NOMO-1 (cell line): Measurements from ENCODE around the gene AIF1L.
"Not testable (repeated sequence)": the region's sequence is repeated elsewhere in the genome, so short reads cannot be mapped to it uniquely, and the experiment has no call there.

ENCODE experiments used
- DNase-seq, 2 experiments: peaks; one replicate each; lab custom pipeline; 2025; ENCODE audit not compliant: unreplicated experiment in 2 of 2; lab: John Stamatoyannopoulos, UW

The AIF1L gene

DNA sequence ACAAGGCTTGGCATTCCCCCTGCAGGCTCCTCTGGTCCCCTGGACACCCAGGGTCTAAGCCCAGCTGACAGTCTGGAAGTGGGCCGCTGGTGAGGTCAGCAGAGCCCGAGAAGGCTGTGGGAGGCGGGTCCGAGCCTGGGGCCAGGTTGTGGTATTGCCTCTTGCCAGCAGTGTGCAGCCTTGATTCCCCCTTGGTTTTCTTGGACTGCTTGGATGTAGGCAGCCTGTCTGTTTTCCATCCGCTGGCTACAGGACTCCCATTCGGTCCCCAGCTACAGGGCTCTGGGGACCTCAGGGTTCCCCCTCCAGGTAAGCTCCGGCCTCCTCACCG lies 1.6 kb downstream of the AIF1L start:
- DNase-seq = no peak

DNA sequence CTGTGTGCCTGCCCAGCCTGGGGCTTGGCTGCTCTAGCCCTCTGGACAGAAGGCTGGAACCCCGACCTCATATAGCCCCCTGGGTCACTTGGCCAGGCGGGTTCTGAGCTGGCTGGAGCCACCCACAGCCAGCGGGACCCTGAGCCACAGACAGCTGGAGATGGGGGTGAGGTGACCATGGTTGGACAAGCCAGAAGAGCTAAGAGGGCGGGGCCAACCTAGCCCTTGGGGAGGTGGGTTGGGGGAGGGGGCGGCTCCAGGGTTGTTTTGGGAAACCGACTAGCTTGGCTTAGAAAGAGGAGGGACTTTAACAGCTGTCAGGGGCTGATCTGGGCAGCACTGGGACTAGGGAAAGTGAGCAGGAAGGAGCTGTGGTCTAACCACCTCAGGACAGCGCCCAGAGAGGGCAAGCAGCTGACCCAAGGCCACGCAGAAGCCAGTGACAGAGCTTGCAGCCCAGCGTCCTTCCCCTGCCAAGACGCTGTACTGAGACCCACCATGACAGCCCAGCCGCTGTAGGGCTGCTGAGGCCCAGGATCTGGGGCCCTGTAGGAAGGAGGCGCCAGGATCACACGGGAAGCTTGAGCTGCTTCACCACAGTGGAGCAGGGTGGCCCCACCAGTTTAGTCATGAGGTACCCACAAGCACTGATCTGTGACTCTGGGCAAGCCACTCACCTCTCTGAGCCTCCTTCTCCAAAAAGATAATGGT lies 2.2 kb downstream of the AIF1L start:
- no peak for DNase-seq

DNA sequence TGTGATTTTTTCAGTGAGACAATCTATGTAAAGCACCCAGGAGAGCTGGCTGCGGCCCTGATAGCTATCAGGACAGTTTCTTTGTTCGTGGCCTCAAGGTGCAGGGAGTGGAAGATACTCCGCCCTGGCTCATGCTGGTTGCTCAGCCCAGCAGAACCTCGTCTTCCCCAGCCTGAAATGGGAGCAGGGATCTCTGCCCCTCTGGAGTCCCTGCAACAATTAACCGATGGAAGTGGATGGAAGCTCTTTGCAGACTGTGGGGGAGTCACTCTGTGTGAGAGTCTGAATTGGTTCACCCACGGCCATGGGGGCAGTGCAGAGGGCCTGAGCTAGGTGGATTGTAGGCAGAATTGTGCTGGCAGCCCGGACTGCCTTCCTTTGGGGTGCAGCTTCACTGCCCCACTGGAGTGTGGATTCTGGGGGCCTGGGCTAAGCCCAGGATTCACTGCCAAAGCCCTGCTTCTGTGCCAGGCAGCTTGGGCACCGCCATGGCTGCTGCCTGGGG lies 2.8 kb downstream of the AIF1L start:
- DNase-seq = no peak

DNA sequence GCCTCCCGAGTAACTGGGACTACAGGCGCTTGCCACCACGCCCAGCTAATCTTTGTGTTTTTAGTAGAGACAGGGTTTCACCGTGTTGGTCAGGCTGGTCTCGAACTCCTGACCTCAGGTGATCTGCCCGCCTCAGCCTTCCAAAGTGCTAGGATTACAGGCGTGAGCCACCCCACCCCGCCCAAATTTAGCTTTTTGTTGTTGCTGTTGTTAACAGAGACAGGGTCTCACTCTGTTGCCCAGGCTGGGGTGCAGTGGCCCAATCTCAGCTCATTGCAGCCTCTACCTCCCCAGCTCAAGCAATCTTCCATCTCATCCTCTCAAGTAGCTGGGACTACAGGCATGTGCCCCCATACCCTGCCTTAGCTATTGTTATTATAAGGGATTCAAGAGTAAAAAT lies 3.5 kb downstream of the AIF1L start:
- not testable (repeated sequence) for DNase-seq

DNA sequence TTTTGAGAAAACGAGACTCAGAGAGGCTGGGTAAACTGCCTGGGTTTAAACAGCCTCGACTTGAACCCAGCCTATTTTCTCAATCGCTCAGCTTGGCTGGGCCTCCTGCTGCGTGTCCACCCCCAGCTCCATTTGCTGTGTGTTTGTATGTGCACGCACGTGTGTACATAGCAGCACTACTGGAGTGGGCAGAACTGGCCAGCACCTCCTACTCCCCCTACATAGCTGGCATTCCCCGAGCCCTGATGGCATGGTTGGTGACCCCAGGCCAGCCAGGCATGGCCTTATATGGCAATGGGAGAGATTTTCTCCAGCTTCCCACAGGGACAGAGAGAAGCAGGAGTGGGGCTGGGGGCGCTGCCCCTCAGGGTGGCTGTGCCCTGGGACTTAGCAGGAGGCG lies 4.1 kb downstream of the AIF1L start:
- no peak for DNase-seq

DNA sequence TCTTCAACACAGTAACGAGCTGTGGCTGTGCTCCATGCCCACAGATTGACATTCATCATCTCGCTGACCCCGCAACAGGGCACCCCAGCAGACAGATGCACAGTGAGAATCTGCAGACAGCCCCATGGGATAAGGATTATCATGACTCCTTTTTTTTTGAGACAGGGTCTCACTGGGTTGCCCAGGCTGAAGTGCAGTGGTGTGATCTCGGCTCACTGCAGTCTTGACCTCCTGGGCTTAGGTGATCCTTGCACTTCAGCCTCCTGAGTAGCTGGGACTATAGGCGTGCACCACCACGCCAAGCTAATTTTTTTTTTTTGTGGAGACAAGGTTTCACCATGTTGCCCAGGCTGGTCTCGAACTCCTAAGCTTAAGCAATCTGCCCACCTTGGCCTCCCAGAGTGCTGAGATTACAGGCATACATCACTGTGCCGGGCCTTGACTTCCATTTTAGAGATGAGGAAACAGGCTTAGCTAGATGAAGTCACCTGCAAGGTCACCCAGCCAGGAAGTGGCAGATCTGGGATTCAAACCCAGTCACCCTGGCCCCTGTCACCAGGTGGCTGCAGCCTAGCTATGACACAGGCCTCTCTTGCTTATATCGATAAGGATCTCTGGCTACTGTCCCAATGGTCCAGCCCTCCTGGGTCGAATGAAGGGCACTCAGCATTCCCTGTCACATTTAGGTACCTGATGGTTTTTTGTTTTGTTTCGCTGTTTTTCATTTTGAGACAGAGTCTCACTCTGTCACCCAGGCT lies 5.1 kb downstream of the AIF1L start:
- no peak for DNase-seq

DNA sequence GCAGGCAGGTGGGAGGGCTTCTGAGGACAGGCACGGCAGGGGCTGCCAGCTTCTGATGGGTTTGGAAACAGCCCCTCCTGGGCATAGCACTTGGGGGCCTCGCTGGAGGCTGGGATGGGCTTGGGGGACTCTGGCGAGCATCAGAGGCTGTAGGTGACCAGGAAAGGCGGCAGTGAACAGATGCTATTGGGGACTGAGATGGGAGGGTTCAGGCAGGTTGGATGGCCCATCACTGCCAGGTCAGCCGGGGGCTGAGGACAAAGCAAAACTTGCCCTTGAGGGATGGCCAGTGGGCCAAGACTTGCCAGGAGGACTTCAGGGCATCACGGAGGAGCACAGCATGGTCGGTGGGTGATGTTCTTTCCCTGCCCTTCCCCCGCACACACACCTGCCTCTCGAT lies 6.7 kb downstream of the AIF1L start:
- no peak for DNase-seq

DNA sequence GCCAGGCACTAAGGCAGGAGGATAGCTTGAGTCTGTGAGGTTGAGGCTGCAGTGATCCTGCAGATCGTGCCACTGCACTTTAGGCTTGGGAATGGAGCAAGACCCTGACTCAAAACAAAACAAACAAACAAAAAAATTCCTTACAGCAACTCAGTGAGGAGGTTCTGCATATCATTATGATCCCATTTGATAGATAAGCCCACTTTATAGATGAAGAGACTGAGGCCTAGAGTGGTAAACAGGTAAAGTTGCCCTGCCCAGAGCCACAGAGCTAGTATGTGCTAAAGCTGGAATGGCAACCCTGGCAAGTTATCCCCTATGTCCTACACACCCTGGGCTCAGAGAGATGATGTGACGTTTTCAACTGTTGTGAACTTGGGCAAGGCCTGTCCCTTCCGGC lies 7.2 kb downstream of the AIF1L start:
- no peak for DNase-seq

DNA sequence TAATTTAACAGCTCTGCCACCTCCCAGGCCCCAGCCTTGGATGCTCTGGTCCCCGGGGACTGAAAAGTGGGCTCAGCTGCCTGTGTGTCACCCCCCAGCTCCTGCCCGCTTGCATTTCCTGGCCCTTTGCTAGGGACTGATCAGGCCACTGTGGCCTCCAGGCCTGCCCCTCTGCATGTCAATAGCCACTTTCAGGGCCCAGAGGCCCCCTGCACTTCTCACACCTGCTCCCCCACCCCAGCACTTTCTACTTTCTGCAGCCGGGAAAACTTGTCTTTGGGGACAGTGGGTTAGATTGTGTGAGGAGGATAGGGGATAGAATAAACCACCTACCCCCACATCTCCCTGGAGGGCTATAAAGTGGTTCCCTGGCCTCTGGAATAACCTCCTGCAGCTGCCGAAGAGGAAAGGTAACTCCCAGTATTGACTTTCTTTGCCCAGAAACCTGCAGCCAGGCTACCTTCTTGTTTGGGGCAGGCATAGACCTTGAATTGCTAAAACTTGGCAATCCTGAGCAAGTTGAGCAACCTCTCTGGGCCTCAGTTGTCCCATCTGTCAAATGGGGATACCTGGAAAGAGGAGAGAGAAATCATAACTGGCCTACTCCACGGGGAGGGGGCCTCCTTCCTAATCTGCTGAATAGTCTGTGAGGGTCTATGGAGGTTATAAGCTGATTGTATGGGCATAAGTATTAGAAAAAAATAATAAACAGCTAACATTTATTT lies 7.8 kb downstream of the AIF1L start:
- DNase-seq = no peak

DNA sequence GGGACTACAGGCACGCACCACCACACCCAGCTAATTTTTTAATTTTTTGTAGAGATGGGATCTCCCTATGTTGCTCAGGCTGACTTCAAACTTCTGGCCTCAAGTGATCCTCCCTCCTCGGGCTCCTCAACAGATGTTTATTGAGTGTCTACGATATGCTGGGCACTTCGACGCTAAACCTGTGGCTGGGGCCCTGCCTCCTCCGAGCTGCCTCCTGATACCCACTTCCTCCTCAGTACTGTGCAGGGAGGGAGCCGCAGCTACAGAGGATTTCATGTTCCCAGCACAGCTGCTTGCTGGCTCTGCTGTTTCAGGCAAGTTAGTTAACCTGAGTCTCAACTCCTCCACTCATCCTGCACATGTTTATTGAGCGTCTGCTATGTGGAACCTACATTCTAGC lies 9.6 kb downstream of the AIF1L start:
- no peak for DNase-seq

DNA sequence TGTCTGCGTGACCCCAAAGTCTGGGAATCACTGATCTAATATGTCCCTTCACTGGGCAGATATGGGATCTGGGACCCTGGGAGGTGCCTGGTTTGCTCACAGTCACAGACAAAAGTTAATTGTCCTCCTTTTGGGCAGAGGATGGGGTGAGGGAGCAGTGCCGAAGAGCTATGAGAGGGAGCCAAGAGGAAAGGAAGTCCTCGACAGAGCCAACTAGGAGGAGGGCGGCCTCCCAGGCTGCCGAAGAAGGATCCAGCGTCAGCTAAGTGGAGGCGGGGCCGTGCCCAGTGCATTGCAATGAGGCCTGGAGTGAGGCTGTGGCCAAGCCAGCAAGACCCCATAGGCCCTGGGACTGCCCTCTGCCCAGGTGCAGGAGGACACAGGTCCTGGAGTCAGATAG lies 11.4 kb downstream of the AIF1L start:
- DNase-seq = no peak

DNA sequence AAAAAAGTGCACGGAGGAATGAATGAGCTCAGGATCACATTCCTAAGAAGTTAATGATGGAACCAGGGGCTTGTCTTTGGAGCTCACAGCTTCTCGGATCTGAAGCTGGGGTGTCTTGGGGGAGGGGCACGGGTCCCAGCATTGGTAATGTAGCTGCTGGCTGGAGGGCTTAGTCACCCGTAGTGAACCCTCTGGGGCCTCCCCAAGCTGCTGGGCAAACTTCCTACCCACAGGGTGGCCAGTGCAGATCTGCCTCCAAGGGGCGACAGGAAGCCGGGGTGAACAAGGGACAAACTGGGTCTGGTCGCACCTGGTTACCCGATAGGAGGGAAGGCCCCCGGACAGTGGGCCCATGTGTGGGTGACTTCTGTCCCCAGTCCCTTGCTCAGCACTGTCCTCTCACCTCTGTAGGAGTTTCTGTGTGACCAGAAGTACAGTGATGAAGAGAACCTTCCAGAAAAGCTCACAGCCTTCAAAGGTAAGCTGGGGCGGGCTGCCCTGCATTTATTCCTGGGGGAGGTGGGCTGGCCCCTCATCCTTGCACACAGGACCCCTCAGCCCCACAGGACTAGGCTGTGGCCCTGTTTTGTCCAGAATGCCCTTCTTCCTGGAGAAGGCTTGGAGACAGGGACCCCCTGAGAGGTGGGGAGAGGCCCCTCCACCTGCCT lies 15.0 kb downstream of the AIF1L start:
- no peak for DNase-seq

DNA sequence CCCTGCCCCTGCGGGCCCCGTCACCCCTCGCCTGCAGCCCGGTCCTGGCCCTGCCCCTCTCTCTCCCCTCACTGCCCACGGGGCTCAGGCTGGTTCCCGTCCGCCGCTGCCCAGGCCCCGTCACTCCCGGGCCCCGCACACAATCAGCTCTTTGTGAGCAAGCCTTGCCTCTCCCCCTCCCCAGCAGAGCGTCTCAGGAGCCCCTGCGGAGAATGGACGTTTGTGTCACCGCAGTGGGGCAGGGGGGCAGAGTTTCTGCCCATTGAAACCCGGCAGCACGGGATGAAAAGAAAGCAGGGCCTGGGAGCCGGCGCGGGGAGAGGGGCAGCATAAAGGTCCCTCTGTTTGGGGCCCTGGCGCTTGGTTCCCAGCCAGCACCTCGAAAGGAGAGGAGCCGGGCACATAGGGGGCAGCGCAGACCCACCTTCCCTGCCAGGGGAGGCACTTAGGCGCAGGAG lies 15.6 kb downstream of the AIF1L start:
- no peak for DNase-seq

DNA sequence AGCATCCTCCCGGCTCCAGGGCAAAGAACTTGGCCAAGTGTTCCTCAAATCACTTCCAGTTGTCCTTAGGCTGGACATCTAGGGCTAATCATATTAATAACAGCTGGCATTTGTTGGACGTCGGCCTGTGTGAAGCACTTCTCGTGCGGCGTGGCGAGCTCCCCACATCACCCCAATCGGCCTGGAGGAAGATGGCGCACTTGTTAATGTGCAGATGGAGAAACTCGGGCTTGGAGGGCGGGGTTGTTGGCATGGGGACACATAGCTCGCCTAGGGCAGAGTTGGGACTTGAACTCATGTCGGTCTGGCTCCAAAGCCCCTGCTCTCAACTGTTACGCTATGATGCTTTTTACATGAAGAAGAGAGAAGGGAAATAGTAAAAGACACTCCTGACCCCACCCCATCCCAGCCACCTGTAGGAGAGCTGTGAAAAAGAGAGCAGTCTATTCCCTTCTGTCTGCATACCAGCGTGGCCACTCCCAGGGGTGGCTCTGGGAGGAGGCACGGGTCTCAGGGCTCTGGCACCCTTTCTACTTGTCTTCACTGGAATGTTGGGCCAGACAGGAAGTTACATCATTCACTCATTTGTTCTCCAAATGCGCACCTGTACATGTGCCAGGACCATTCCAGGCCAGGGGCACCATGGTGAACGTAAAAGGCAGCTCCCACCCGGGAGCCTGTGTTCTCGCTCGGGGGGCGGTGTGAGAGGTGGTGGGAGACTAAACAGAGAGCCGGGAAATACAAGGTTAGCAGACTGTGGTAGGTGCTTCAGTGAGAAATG lies 16.2 kb downstream of the AIF1L start:
- DNase-seq = no peak

DNA sequence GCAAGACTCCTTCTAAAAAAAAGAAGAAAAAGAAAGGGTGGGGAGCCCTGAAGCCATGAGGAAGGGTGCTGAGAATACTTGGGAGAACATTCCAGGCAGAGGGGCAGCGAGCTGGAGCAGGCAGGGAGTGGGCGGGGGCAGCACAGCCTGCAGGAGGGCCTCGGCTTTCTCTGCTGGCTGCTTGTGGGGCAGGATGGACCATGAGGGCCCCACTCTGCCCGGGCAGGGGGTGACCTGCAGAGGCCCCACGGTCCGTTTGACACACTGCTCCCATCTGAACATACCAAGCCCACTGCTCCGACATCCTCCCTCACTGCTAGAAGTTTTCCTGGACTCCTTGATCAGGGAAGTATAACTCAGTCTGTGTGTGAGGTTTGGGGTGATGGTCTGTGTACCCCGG lies 17.3 kb downstream of the AIF1L start:
- DNase-seq = no peak

DNA sequence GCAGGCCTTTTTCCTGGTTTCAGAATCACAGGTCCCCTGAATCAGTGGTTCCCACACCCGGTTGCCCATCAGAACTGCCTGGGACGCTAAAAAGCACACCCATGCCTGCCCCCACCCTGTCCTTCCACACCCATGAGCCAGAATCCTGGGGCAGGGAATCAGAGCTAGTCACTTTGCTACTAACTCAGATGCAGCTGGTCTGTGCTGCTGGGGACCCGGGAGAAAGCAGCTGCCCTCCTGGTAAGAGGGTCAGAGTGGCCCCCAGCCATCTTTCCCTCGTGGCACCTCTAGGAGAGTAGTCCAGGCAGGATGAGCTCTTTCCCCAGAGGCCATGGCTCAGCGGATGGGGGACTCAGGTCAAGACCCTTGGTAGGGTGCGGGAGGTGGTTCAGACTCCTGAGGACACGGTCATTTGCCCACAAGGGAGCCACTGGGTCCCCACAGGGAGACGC lies 17.8 kb downstream of the AIF1L start:
- no peak for DNase-seq

DNA sequence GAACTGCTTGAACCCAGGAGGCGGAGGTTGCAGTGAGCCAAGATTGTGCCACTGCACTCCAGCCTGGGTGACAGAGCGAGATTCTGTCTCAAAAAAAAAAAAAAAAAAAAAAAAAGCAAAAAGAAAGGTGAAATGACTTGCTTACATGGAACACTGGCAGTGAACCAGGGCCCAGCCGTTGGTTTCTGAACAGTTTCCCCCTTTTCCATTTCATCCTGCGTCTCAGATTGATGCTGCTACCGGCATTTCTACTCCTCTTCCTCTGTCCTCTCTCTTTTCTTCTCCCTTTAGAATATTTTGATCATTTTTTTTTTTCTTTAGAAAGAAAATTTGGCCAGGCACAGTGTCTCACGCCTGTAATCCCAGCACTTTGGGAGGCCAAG lies 19.0 kb downstream of the AIF1L start:
- DNase-seq = not testable (repeated sequence)

DNA sequence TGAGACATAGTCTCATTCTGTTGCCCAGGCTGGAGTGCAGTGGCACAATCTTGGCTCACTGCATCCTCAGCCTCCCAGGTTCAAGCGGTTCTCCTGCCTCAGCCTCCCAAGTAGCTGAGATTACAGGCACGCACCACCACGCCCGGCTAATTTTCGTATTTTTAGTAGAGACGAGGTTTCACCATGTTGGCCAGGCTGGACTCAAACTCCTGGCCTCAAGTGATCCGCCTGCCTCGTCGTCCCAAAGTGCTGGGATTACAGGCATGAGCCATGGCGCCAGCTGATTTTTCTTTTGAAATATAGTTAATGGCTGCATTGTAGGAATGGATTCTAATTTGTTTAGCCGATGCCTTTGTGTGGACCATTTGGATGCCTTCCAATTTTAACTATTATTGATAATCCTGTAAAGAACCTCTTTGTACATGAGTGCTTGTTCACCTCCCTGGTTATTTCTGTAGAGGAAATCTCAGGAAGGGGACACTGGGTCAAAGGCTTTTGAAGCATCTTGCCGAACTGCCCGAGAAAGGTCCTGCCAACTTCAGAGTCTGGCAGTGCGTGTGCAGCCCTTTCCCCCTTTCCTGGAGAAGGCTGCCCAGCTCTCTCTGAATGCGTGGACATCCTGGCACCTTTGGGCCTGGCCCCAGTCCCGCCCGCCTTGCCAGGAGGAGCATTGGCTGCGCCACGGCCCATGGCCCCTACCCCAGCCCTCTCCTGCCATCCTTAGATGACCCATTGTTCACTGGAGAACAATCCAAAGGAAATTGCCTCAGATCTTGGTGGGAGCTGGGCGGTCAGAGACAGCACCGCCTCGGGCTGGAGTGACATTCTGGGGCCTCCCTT lies 20.2 kb downstream of the AIF1L start:
- no peak for DNase-seq

DNA sequence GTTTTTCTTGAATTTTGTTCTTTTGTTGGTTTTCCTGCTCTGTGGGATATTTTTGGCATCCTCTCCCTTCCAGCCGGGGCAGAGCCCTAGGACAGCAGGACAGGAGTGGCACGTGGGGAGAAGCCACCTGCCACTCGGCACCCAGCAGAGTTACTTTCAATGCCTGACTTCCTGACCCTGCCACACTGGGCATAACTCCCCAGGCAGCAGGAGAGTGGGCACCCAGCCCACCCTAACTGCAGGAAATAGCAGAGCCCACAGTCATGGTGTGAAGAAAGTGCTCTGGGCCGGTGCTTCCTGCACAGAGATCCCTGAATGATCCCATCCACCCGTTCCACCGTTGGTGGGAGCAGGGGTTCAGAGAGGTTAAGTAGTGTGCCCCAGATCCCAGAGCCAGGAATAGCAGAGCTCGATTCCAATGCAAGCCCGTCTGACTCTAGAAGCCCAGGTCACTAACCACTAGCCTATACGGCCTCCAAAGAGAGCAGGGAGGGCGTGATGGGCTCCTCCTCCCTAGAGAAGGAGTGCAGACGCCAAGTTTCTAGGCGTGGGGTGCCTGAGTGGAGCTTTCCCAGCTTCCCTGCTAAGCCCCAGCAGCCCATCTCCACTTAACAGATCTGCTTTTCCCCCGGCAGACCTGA lies 20.9 kb downstream of the AIF1L start:
- no peak for DNase-seq
